Hepatocyte (in vitro differentiated cells): ENCODE results near the gene EPHA1.

Experiments used
- CTCF ChIP-seq: fragments of 200-600 bp; sonication (generic); IDR thresholded peaks from 2 replicates; pipeline ENCODE4 v1.5.1; 2016; ENCODE audit warnings: antibody characterized with exemption, mild to moderate bottlenecking; ENCODE audit not compliant: poor library complexity
- EZH2 ChIP-seq: fragments of 200-600 bp; sonication (generic); IDR thresholded peaks from 2 replicates; pipeline ENCODE4 v1.6.1; 2016; ENCODE audit warnings: antibody characterized with exemption, mild to moderate bottlenecking, borderline replicate concordance

DNA sequence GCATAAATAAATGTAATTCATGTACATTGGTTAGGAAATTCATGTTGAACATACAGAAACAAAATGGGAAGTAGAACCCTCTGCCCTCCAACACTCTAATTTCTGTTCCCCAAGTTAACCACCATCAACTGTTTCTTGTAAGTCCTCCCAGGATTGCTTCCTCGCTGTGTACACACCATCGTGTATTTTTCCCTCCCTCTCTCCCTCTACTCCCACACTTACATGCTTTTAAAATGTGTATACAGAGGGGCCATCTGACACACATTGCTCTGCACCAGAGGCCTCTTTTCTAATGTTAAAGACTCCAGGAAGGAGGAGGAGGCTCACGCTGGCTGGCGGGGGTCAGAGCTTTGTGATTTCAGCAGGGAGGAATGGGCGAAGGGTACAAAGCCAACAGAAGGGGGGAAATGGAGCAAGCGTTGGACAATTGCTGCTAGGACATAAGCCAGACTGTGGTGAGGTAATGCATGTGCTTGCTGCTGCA lies 1.9 kb upstream of the EPHA1 start:
- TF ChIP-seq CTCF (no peak), EZH2 (no peak)
